K562 (cell line): ENCODE measurements around the gene WBP1. TPM values are rescaled to one million over a fixed set of nuclear protein-coding genes. Genes with fewer than 3 reads are reported as not detected.
"Not testable (repeated sequence)": the region's sequence is repeated elsewhere in the genome, so short reads cannot be mapped to it uniquely, and the experiment has no call there.

Source experiments
- ATAC-seq: fragments of 200-7000 bp; cut with Tn5 transposase; 3 replicates; pipeline ENCODE4 v1.9.1; 2020; ENCODE audit warnings: moderate library complexity
- BruUV-seq: library from RNA; stranded (reverse); fragments of 400-500 nt; replicated peaks from 2 replicates; lab custom pipeline; 2021; lab: Mats Ljungman, UMichigan
- CTCF ChIA-PET: fragments of 300-600 bp; formaldehyde crosslinking; extraction: SDS; loops from one replicate; lab custom pipeline; 2021; ENCODE audit warnings: low intra/inter-chr PET ratio; lab: Yijun Ruan, JAX
- POLR2A ChIA-PET: fragments of 300-600, 350-650 bp; sonication (Branson Sonifier 250); formaldehyde crosslinking; extraction: SDS; loops from one replicate; lab custom pipeline; 2021; ENCODE audit warnings: antibody characterized with exemption, inconsistent platforms; lab: Yijun Ruan, JAX
- DNase-seq, 4 experiments: peaks; one replicate each; pipeline versions ENCODE4 v3.0.0 to v3.0.0-alpha.2; 2011 to 2018; ENCODE audit warnings: low spot score in 3 of 4, mixed read lengths in 3 of 4; ENCODE audit errors: extremely low read depth in 1 of 4
- FAIRE-seq: peaks from 2 replicates; lab custom pipeline; 2011; peaks lifted over from hg19 to GRCh38; lab: Jason Lieb, UNC
- H2AFZ ChIP-seq: 2 replicates; pipeline ENCODE4 v1.6.0; 2011; ENCODE audit warnings: low read depth, low read length, control low read depth, inconsistent platforms
- H3K27ac ChIP-seq: fragments of 200-600 bp; 3 replicates; pipeline ENCODE4 v1.8.0; 2011; ENCODE audit warnings: low read depth, mild to moderate bottlenecking, control low read depth, inconsistent platforms, low read length, moderate library complexity, mixed read lengths; ENCODE audit errors: extremely low read depth
- H3K27me3 ChIP-seq, 2 experiments: fragments of 300-600 bp in 1 of 2; 2 replicates in 1 of 2; 3 replicates in 1 of 2; pipeline versions ENCODE4 v1.6.0 to v1.8.0; 2011; ENCODE audit warnings: inconsistent platforms in 2 of 2, low read length in 2 of 2, mild to moderate bottlenecking in 1 of 2, mixed read lengths in 1 of 2, moderate library complexity in 1 of 2; ENCODE audit not compliant: control insufficient read depth in 2 of 2, insufficient read depth in 2 of 2
- H3K36me3 ChIP-seq: fragments of 300-600 bp; 3 replicates; pipeline ENCODE4 v1.8.0; 2011; ENCODE audit warnings: mild to moderate bottlenecking, low read length, inconsistent platforms; ENCODE audit not compliant: control insufficient read depth, insufficient read depth
- H3K4me1 ChIP-seq, 2 experiments: fragments of 200-600 bp in 1 of 2; replicated peaks in 1 of 2; 2 replicates in 1 of 2; 3 replicates in 1 of 2; pipeline versions ENCODE4 v1.5.1 to v1.8.0; 2011; ENCODE audit warnings: inconsistent platforms in 2 of 2, low read length in 2 of 2, mild to moderate bottlenecking in 1 of 2, mixed read lengths in 1 of 2, moderate library complexity in 1 of 2; ENCODE audit not compliant: control insufficient read depth in 2 of 2, insufficient read depth in 2 of 2
- H3K4me2 ChIP-seq: 2 replicates; pipeline ENCODE4 v1.6.1; 2011; ENCODE audit warnings: low read length, control low read depth, inconsistent platforms, mixed read lengths; ENCODE audit not compliant: insufficient read depth
- H3K4me3 ChIP-seq: fragments of 200-600 bp; sonication (generic), shearing (Covaris generic); 2 replicates; pipeline ENCODE4 v1.5.1; 2016; ENCODE audit warnings: control low read depth, inconsistent platforms
- H3K79me2 ChIP-seq: fragments of 200-600 bp; 3 replicates; pipeline ENCODE4 v1.8.0; 2011; ENCODE audit warnings: low read length, inconsistent platforms; ENCODE audit not compliant: control insufficient read depth, insufficient read depth
- H3K9ac ChIP-seq, 2 experiments: 2 replicates each; pipeline versions ENCODE4 v1.6.0 to v1.6.1; 2011; ENCODE audit warnings: low read depth in 2 of 2, low read length in 2 of 2, control low read depth in 1 of 2, inconsistent platforms in 1 of 2, mild to moderate bottlenecking in 1 of 2, mixed read lengths in 1 of 2; ENCODE audit not compliant: insufficient read depth in 1 of 2
- H3K9me1 ChIP-seq: one replicate; pipeline ENCODE4 v1.6.0; 2011; ENCODE audit warnings: inconsistent platforms, mild to moderate bottlenecking, low read length, moderate library complexity; ENCODE audit not compliant: control insufficient read depth, insufficient read depth
- H3K9me3 ChIP-seq: replicated peaks from 2 replicates; pipeline ENCODE4 v1.5.1; 2011; ENCODE audit warnings: low read depth, low read length, inconsistent platforms; ENCODE audit not compliant: control insufficient read depth, insufficient read depth
- H4K20me1 ChIP-seq: replicated peaks from 2 replicates; pipeline ENCODE4 v1.6.1; 2011; ENCODE audit warnings: low read length, inconsistent platforms, mixed read lengths; ENCODE audit not compliant: control insufficient read depth, insufficient read depth
- KDM5B ChIP-seq: fragments of 200-600 bp; sonication (generic); IDR thresholded peaks from 2 replicates; pipeline ENCODE4 v1.6.1; 2012; ENCODE audit warnings: low read depth, mild to moderate bottlenecking, moderate library complexity, low read length, control low read depth, inconsistent platforms; ENCODE audit not compliant: insufficient replicate concordance
- POLR2A ChIP-seq: fragments of 450-650 bp; conservative IDR thresholded peaks from 2 replicates; pipeline ENCODE4 v1.6.1; 2016
- POLR2B ChIP-seq: fragments of 450-650 bp; IDR thresholded peaks from 2 replicates; pipeline ENCODE4 v1.6.1; 2018; ENCODE audit warnings: low read depth; ENCODE audit not compliant: partially characterized antibody
- POLR2G ChIP-seq: fragments of 200-400 bp; formaldehyde crosslinking; IDR thresholded peaks from 2 replicates; pipeline ENCODE4 v1.6.1; 2017; ENCODE audit warnings: low read depth, mild to moderate bottlenecking, antibody characterized with exemption, low read length, moderate library complexity
- SUPT5H ChIP-seq: fragments of 450-650 bp; IDR thresholded peaks from 2 replicates; pipeline ENCODE4 v1.6.1; 2016
- ZNF639 ChIP-seq, 2 experiments: fragments of 200-800 bp in 1 of 2; sonication (Bioruptor generic) in 1 of 2; sonication (generic) in 1 of 2; formaldehyde crosslinking in 1 of 2; IDR thresholded peaks in 1 of 2; conservative IDR thresholded peaks in 1 of 2; 2 replicates each; pipeline versions ENCODE4 v1.5.0 to v1.6.1; 2016 to 2020; ENCODE audit warnings: missing compliant biosample characterization in 1 of 2, missing genetic modification characterization in 1 of 2, missing genetic modification reagents in 1 of 2
- WGBS: fragments of 100-300 bp; shearing (Covaris generic); methylation state at CpG from one replicate; pipeline ENCODE4 v1.1.6; 2016; ENCODE audit warnings: low coverage, mixed read lengths; ENCODE audit not compliant: insufficient coverage; ENCODE audit errors: missing lambda C conversion rate; 5-methylcytosine and 5-hydroxymethylcytosine counted together
- in situ Hi-C: fragments of 300-500 bp; cut with MboI; formaldehyde crosslinking; loops from 4 replicates; pipeline ENCODE4 v1.15.0; 2018; ENCODE audit warnings: inconsistent platforms, mixed read lengths
- intact Hi-C: fragments of 100-400 bp; cut with micrococcal nuclease; formaldehyde crosslinking; loops from 2 replicates; pipeline ENCODE4 v1.14.2; 2022
- polyA plus RNA-seq, 8 experiments: library from polyadenylated mRNA; depleted of rRNA in 4 of 8; stranded (reverse) in 5 of 8; unstranded in 3 of 8; fragments of >200 nt; fragmentation: Nextera tagmentation in 2 of 8; fragmentation: Illumina TruSeq in 1 of 8; extraction: Ambion mirVana in 2 of 8; extraction: Trizol in 1 of 8; gene quantifications; 2 replicates each; pipeline versions ENCODE4 v1.2.1 to v1.2.3, GENCODE V29; 2011 to 2014; ENCODE audit warnings: inconsistent platforms in 1 of 8, missing spikeins in 1 of 8
- total RNA-seq, 7 experiments: library from RNA; depleted of rRNA in 6 of 7; stranded (reverse); fragments of >200 nt in 6 of 7; fragmentation: Illumina TruSeq in 2 of 7; extraction: Trizol in 2 of 7; gene quantifications; 2 replicates each; pipeline versions ENCODE4 v1.2.1 to v1.2.3, GENCODE V29; 2011 to 2021; ENCODE audit warnings: low replicate concordance in 1 of 7

WBP1 gene
- total and polyA plus RNA-seq, 9 of the 15 experiments (the other 6 are each of a cell fraction or from before 2014, with no cell fraction given), result 1.9 to 27.7 (median 14.2) TPM

DNA sequence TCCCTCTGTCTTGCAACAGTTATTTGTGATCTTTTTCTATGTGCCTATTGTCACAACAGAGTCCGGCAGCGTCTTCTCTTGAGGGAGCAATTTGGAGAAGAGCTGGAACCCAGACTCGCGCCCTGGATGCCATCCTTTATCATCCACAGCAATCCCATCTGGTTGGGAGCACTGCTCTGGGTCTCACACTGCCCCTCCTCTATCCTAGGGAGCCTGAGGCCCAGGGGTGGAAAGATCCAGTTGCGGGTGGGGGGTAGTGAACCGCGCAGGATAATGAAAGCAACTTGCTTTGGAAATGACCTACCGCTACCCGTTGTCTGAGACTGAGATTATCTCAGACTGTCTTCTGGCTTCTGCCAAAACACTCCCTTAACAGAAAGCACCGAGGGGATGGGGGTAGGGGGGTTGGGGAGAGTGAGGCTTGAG lies 713 bp downstream of the WBP1 start (continued):
- TF ChIP-seq ZNF639 (CRISPR knock-in tag; conservative IDR thresholded peaks at IDR 0.05 in 1 of 2, IDR thresholded peaks at IDR 0.05 in 1 of 2), result no peak

- H3K4me3 ChIP-seq, ATAC-seq, H2AFZ ChIP-seq, intact Hi-C loops, FAIRE-seq, H3K27me3 ChIP-seq, in situ Hi-C loops, CTCF ChIA-PET, H3K9me3 ChIP-seq, H3K27ac ChIP-seq, DNase-seq, H3K9me1 ChIP-seq, BruUV-seq, H3K4me2 ChIP-seq, H4K20me1 ChIP-seq: not testable (repeated sequence)
- H3K4me1 ChIP-seq, result peaks cover 10 to 41% of the 10 kb centered on the region in 2 experiments
- H3K79me2 ChIP-seq, result peaks cover 21% of the 10 kb centered on the region
- POLR2A ChIA-PET, result interaction anchor here (0.6 to 2.5 kb wide), 6 partner anchors 22 to 433 kb away, joined by 3 to 12 read pairs (median 4); partner anchors contain the start of genes AUP1, C2orf81, HTRA2 and WDR54
- H3K36me3 ChIP-seq, result peaks cover 35% of the 10 kb centered on the region
- H3K9ac ChIP-seq, result 0 out of 4 replicates have a peak overlapping the region, but pooled peaks of 1 of the 2 experiments have one; percentile 67
- WGBS, result 51% methylated on average over 13 of the region's 13 CpGs
- peak; percentile 58 for TF ChIP-seq POLR2B
- peak; percentile 39; the same call in 1 of the 2 replicates for TF ChIP-seq POLR2G
- TF ChIP-seq POLR2A, result peak; percentile 67
- peak; percentile 1 for TF ChIP-seq KDM5B
- TF ChIP-seq SUPT5H, result peak; percentile 62; the same call in 1 of the 2 replicates
These were observed 1.4 kb downstream of the WBP1 start for GRCh38 chr2:74459503-74460118.
